Activated CD8-positive, alpha-beta memory T cell treated with anti-CD3 and anti-CD28 coated beads for 24 hours (primary cell): ENCODE results near the gene NELFCD.
"Not testable (repeated sequence)": the region's sequence is repeated elsewhere in the genome, so short reads cannot be mapped to it uniquely, and the experiment has no call there.

Experiments used
- DNase-seq: peaks from one replicate; pipeline ENCODE4 v3.0.0-alpha.2; 2020

NELFCD gene

GRCh38 chr20:58980711-58981627 is at the start of gene NELFCD:
Gene NELFCD (plus strand): TSS chr20:58981256. CDS start chr20:58981310, 54 bp downstream.
- peak; percentile 96 for DNase-seq

GRCh38 chr20:58932170-58932569 is 48.9 kb upstream of the NELFCD start:
- no peak for DNase-seq

- no peak for DNase-seq
Observed at GRCh38 chr20:58938078-58938477, 43.0 kb upstream of the NELFCD start.

- DNase-seq, result no peak
Observed at GRCh38 chr20:58938541-58938940, 42.5 kb upstream of the NELFCD start.

- DNase-seq, result no peak
Observed at GRCh38 chr20:58941471-58941870, 39.6 kb upstream of the NELFCD start.

GRCh38 chr20:58942549-58942948 is 38.5 kb upstream of the NELFCD start:
- no peak for DNase-seq

- DNase-seq, result no peak
Observed at GRCh38 chr20:58944610-58945009, 36.4 kb upstream of the NELFCD start.

- DNase-seq, result no peak
Observed at GRCh38 chr20:58945965-58946631, 35.0 kb upstream of the NELFCD start.

- DNase-seq, result not testable (repeated sequence)
Observed at GRCh38 chr20:58947797-58948388, 33.2 kb upstream of the NELFCD start.

- DNase-seq, result no peak
Observed at GRCh38 chr20:58950603-58951002, 30.5 kb upstream of the NELFCD start.

- DNase-seq, result no peak
Observed at GRCh38 chr20:58953050-58953449, 28.0 kb upstream of the NELFCD start.

GRCh38 chr20:58956078-58956477 is 25.0 kb upstream of the NELFCD start:
- no peak for DNase-seq

- DNase-seq, result no peak
Observed at GRCh38 chr20:58959652-58960051, 21.4 kb upstream of the NELFCD start.

GRCh38 chr20:58963060-58963584 is 17.9 kb upstream of the NELFCD start:
- DNase-seq, result no peak

- not testable (repeated sequence) for DNase-seq
Observed at GRCh38 chr20:58963922-58964321, 17.1 kb upstream of the NELFCD start.

- DNase-seq, result no peak
Observed at GRCh38 chr20:58965270-58966064, 15.6 kb upstream of the NELFCD start.

GRCh38 chr20:58967652-58968429 is 13.2 kb upstream of the NELFCD start:
- peak; percentile 33 for DNase-seq

GRCh38 chr20:58969439-58969838 is 11.6 kb upstream of the NELFCD start:
- no peak for DNase-seq

GRCh38 chr20:58970146-58970545 is 10.9 kb upstream of the NELFCD start:
- DNase-seq, result no peak

- peak; percentile 21 for DNase-seq
Observed at GRCh38 chr20:58971429-58971828, 9.6 kb upstream of the NELFCD start.

GRCh38 chr20:58973179-58973578 is 7.9 kb upstream of the NELFCD start:
- peak; percentile 5 for DNase-seq

- peak; percentile 9 for DNase-seq
Observed at GRCh38 chr20:58973866-58974265, 7.2 kb upstream of the NELFCD start.
